OCI-LY1 (cell line): ENCODE results near the gene RIMBP3C.

Source experiments
- EZH2 ChIP-seq: fragments of 200-600 bp; sonication (generic), shearing (Covaris generic); IDR thresholded peaks from 2 replicates; pipeline ENCODE4 v1.8.0; 2017; ENCODE audit warnings: borderline replicate concordance, mixed run types, mild to moderate bottlenecking, antibody characterized with exemption, low read length, moderate library complexity, mixed read lengths
- TF ChIP-seq, protein P1 (sequence below): fragments of 200-600 bp; sonication (generic), shearing (Covaris generic); IDR thresholded peaks from 2 replicates; pipeline ENCODE4 v1.5.1; 2017; ENCODE audit warnings: mild to moderate bottlenecking, antibody characterized with exemption, low read length, moderate library complexity, mixed read lengths

DNA sequence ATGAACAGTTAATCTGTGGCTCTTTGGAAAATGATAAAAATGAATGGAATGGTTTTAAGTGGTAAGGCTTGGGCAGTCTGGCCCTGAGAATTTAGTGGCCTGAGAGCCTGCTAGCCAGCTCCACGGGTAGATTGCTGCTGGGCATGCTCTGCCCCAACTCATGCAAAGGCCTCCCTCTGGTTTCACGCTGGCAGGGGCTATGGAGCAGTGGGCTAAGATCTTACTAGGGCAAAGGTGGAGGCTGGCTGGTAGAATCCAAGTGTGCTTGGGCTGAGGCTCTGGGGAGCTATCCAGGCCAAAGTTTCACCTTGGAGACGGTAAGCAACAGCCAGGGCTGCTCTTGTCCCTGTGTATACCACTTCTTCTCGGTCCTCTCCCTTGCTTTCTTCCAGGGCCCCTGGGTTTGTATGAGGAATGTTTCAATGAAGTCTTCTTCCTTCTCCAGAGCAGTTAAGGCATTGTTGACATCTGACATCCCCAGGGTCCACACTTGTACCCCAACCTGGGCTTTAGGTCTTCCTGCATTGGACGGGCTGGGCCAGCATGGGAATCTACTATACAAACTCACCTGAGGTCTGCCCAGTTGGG is 43.7 kb upstream of the RIMBP3C start:
- TF ChIP-seq, protein P1, sequence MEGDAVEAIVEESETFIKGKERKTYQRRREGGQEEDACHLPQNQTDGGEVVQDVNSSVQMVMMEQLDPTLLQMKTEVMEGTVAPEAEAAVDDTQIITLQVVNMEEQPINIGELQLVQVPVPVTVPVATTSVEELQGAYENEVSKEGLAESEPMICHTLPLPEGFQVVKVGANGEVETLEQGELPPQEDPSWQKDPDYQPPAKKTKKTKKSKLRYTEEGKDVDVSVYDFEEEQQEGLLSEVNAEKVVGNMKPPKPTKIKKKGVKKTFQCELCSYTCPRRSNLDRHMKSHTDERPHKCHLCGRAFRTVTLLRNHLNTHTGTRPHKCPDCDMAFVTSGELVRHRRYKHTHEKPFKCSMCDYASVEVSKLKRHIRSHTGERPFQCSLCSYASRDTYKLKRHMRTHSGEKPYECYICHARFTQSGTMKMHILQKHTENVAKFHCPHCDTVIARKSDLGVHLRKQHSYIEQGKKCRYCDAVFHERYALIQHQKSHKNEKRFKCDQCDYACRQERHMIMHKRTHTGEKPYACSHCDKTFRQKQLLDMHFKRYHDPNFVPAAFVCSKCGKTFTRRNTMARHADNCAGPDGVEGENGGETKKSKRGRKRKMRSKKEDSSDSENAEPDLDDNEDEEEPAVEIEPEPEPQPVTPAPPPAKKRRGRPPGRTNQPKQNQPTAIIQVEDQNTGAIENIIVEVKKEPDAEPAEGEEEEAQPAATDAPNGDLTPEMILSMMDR = no peak
- TF ChIP-seq EZH2 = no peak
